ENCODE measurements around the gene TNFSF10. TPM values are rescaled to one million over a fixed set of nuclear protein-coding genes. Genes with fewer than 3 reads are reported as not detected.
"Not testable (repeated sequence)": the region's sequence is repeated elsewhere in the genome, so short reads cannot be mapped to it uniquely, and the experiment has no call there.

The TNFSF10 gene
- not detected in 2 replicates for total RNA-seq (2014; rRNA removed; shearing (Covaris generic); ENCODE audit: low replicate concordance)

DNA sequence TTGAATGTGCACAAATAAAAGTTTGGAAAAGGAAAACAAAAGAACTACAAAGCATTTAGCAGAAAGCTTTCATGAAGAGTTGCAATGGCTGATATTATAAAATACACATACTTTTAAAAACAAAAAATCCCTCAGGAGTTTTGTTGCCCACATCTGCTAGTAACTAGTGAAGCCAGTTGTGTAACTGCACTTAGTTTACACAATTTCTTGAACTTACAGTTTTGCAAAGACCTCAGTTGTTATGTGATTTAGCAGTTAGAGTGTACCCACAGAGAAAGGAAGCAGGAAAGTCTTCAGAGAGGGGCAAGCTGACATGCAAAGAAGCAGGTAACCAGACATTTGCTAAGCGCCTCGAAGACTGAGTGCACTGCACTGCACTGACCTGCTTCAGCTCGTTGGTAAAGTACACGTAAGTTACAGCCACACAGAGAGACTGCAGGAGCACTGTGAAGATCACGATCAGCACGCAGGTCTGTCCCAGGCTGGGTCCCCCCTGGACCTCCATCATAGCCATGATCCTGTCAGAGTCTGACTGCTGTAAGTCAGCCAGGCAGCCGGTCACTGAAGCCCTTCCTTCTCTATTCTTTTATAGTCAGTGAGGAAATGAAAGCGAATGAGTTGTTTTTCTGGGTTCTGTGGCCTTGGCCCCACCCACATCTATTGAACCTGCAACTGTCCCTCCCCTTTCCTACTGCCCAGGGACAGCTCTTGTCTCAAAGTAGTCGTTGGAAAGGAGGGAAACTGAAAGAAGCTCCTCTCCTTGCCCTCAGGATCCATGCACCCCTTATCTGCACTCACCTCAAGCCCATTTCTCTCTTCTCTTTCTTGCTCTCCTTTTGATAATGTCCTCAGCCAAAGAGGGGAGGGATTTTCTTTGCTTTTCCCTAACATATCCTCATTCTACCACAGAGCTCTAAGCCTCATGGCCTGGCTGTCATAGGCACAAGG lies at the start of gene TNFSF10:
Gene TNFSF10 (minus strand): TSS at position 560 of the 948 bp plus-strand sequence. CDS start 46 bp downstream, at position 514.
- DNase-seq = peak; percentile 45
- Histone ChIP-seq H3K9me2 (replicated peaks; ENCODE audit: insufficient read depth, low read length) (no peaks in the 10 kb centered on the region), H3K4me1 (ENCODE audit: low read length) (peaks cover 6% of the 10 kb centered on the region; the same call in 1 of the 2 replicates), H3K79me2 (ENCODE audit: low read length) (no peaks in the 10 kb centered on the region), H3K9me3 (ENCODE audit: low read length) (no peaks in the 10 kb centered on the region), H3K27ac (ENCODE audit: low read length) (no peak within 1 kb of the TSS), H2AFZ (ENCODE audit: low read length) (peak within 1 kb of the TSS; percentile 41; the same call in 1 of the 2 replicates), H3K4me2 (ENCODE audit: low read depth, low read length, poor library complexity, severe bottlenecking) (no peak within 1 kb of the TSS), H3K9ac (ENCODE audit: low read length) (peak within 1 kb of the TSS; percentile 25; the same call in 1 of the 2 replicates), H3K27me3 (ENCODE audit: low read length) (no peaks in the 10 kb centered on the region), H4K20me1 (ENCODE audit: insufficient read depth, low read depth, low read length) (no peaks in the 10 kb centered on the region), H3K36me3 (ENCODE audit: insufficient read depth, low read length) (no peaks in the 10 kb centered on the region), H3K4me3 (ENCODE audit: low read length) (peak within 1 kb of the TSS; percentile 20; the same call in 1 of the 2 replicates)

DNA sequence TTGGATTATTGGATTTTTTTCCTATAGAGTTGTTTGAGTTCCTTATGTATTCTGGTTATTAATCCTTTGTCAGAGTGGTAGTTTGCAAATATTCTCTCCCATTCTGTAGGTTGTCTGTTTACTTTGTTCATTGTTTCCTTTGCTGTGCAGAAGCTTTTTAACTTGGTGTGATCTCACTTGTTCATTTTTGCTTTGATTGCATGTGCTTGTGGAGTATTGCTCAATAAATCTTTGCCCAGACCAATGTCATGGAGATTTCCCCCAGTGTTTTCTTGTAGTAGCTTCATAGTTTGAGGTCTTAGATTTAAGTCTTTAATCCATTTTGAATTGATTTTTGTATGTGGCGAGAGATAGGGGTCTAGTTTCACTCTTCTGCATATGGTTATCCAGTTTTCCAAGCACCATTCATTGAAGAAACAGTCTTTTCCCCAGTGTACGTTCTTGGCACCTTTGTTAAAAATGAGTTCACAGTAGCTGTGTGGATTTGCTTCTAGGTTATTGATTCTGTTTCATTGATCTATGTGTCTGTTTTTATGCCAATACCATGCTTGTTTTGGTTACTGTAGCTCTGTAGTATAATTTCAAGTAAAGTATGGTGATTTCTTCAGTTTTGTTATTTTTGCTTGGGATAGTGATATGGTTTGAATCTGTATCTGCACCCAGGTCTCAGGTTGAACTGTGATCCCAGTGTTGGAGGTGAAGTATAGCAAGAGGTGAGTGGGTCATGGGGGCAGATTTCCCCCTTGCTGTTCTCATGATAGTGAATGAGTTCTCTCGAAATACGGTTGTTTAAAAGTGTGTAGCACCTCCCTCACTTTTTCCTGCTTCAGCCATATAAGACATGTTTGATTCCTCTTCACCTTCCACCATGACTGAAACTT lies 46.1 kb upstream of the TNFSF10 start:
- Histone ChIP-seq H4K20me1 (ENCODE audit: insufficient read depth, low read depth, low read length) (no peaks in the 10 kb centered on the region), H3K4me2 (ENCODE audit: low read depth, low read length, poor library complexity, severe bottlenecking) (no peak overlapping the region), H3K36me3 (ENCODE audit: insufficient read depth, low read length) (no peaks in the 10 kb centered on the region), H3K27me3 (ENCODE audit: low read length) (no peaks in the 10 kb centered on the region), H3K4me1 (ENCODE audit: low read length) (no peaks in the 10 kb centered on the region), H2AFZ (ENCODE audit: low read length) (no peak overlapping the region), H3K9me2 (replicated peaks; ENCODE audit: insufficient read depth, low read length) (no peaks in the 10 kb centered on the region), H3K79me2 (ENCODE audit: low read length) (no peaks in the 10 kb centered on the region), H3K9me3 (ENCODE audit: low read length) (no peaks in the 10 kb centered on the region; the same call in 1 of the 2 replicates), H3K4me3 (ENCODE audit: low read length) (no peak overlapping the region), H3K27ac (ENCODE audit: low read length) (no peak overlapping the region), H3K9ac (ENCODE audit: low read length) (no peak overlapping the region)
- no peak for DNase-seq

- no peak overlapping the region for H2AFZ ChIP-seq (ENCODE audit: low read length)
- no peak overlapping the region for H3K4me2 ChIP-seq (ENCODE audit: low read depth, low read length, poor library complexity, severe bottlenecking)
- H3K36me3 ChIP-seq (ENCODE audit: insufficient read depth, low read length) = no peaks in the 10 kb centered on the region
- H3K9ac ChIP-seq (ENCODE audit: low read length) = no peak overlapping the region
- no peak overlapping the region for H3K27ac ChIP-seq (ENCODE audit: low read length)
- DNase-seq = no peak
- no peak overlapping the region for H3K4me3 ChIP-seq (ENCODE audit: low read length)
- H3K79me2 ChIP-seq (ENCODE audit: low read length) = no peaks in the 10 kb centered on the region
- no peaks in the 10 kb centered on the region; the same call in 1 of the 2 replicates for H3K9me3 ChIP-seq (ENCODE audit: low read length)
- no peaks in the 10 kb centered on the region for H4K20me1 ChIP-seq (ENCODE audit: insufficient read depth, low read depth, low read length)
- H3K27me3 ChIP-seq (ENCODE audit: low read length) = no peaks in the 10 kb centered on the region
- no peaks in the 10 kb centered on the region for H3K9me2 ChIP-seq (replicated peaks; ENCODE audit: insufficient read depth, low read length)
- H3K4me1 ChIP-seq (ENCODE audit: low read length) = no peaks in the 10 kb centered on the region
Observed at GRCh38 chr3:172568701-172569100, 45.5 kb upstream of the TNFSF10 start.

DNA sequence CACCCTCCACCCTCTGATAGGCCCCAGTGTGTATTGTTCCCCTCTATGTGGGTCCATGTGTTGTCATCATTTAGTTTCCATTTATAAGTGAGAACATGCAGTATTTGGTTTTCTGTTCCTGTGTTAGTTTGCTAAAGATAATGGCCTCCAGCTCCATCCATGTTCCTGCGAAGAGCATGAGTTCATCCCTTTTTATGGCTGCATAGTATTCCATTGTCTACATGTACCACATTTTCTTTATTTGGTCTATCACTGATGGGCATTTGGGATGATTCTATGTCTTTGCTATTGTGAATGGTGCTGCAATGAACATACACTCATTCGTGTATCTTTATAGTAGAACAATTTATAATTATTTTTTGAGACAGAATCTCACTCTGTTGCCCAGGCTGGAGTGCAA lies 43.6 kb upstream of the TNFSF10 start:
- not testable (repeated sequence) for H3K4me2 ChIP-seq (ENCODE audit: low read depth, low read length, poor library complexity, severe bottlenecking); H4K20me1 ChIP-seq (ENCODE audit: insufficient read depth, low read depth, low read length); H2AFZ ChIP-seq (ENCODE audit: low read length); H3K79me2 ChIP-seq (ENCODE audit: low read length); H3K9me2 ChIP-seq (replicated peaks; ENCODE audit: insufficient read depth, low read length); H3K4me3 ChIP-seq (ENCODE audit: low read length); H3K27ac ChIP-seq (ENCODE audit: low read length); H3K36me3 ChIP-seq (ENCODE audit: insufficient read depth, low read length); H3K9me3 ChIP-seq (ENCODE audit: low read length); H3K4me1 ChIP-seq (ENCODE audit: low read length); DNase-seq; H3K9ac ChIP-seq (ENCODE audit: low read length); H3K27me3 ChIP-seq (ENCODE audit: low read length)

DNA sequence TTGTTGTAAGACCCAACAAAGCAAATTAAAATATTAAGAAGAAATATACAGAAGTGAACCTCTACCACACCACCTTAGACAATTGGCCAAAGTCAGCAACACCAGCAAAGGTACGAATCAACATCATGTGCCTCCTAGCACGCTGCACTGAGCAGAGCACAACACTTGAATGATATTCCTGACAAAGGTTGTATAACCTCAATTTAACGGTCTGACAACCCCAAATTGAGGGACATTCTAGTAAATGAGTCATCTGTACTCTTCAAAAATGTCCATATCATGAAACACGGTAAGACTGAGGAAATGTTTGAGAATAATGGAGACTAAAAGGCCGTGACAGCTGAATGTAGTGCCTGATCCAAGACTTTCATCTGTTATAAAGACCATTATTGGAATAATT lies 41.3 kb upstream of the TNFSF10 start:
- Histone ChIP-seq H3K4me3 (ENCODE audit: low read length) (no peak overlapping the region), H2AFZ (ENCODE audit: low read length) (no peak overlapping the region), H3K4me1 (ENCODE audit: low read length) (no peaks in the 10 kb centered on the region), H3K9me3 (ENCODE audit: low read length) (no peaks in the 10 kb centered on the region), H3K9ac (ENCODE audit: low read length) (no peak overlapping the region), H3K27me3 (ENCODE audit: low read length) (no peaks in the 10 kb centered on the region), H3K36me3 (ENCODE audit: insufficient read depth, low read length) (no peaks in the 10 kb centered on the region), H3K9me2 (replicated peaks; ENCODE audit: insufficient read depth, low read length) (no peaks in the 10 kb centered on the region), H4K20me1 (ENCODE audit: insufficient read depth, low read depth, low read length) (no peaks in the 10 kb centered on the region), H3K79me2 (ENCODE audit: low read length) (no peaks in the 10 kb centered on the region), H3K27ac (ENCODE audit: low read length) (no peak overlapping the region), H3K4me2 (ENCODE audit: low read depth, low read length, poor library complexity, severe bottlenecking) (no peak overlapping the region)
- DNase-seq = no peak

- Histone ChIP-seq H3K9me3 (ENCODE audit: low read length) (no peaks in the 10 kb centered on the region), H3K27ac (ENCODE audit: low read length) (no peak overlapping the region), H3K36me3 (ENCODE audit: insufficient read depth, low read length) (no peaks in the 10 kb centered on the region), H3K27me3 (ENCODE audit: low read length) (no peaks in the 10 kb centered on the region), H3K4me3 (ENCODE audit: low read length) (no peak overlapping the region), H3K4me1 (ENCODE audit: low read length) (no peaks in the 10 kb centered on the region), H3K9ac (ENCODE audit: low read length) (no peak overlapping the region), H3K79me2 (ENCODE audit: low read length) (no peaks in the 10 kb centered on the region), H4K20me1 (ENCODE audit: insufficient read depth, low read depth, low read length) (no peaks in the 10 kb centered on the region), H3K4me2 (ENCODE audit: low read depth, low read length, poor library complexity, severe bottlenecking) (no peak overlapping the region), H3K9me2 (replicated peaks; ENCODE audit: insufficient read depth, low read length) (no peaks in the 10 kb centered on the region), H2AFZ (ENCODE audit: low read length) (no peak overlapping the region)
- no peak for DNase-seq
Observed at GRCh38 chr3:172562871-172563865, 39.9 kb upstream of the TNFSF10 start.

GRCh38 chr3:172561897-172562640 lies 38.8 kb upstream of the TNFSF10 start:
- Histone ChIP-seq H3K4me1 (ENCODE audit: low read length) (no peaks in the 10 kb centered on the region), H3K27ac (ENCODE audit: low read length) (no peak overlapping the region), H3K79me2 (ENCODE audit: low read length) (no peaks in the 10 kb centered on the region), H3K9ac (ENCODE audit: low read length) (no peak overlapping the region), H3K4me3 (ENCODE audit: low read length) (no peak overlapping the region), H3K9me3 (ENCODE audit: low read length) (no peaks in the 10 kb centered on the region), H3K36me3 (ENCODE audit: insufficient read depth, low read length) (no peaks in the 10 kb centered on the region), H4K20me1 (ENCODE audit: insufficient read depth, low read depth, low read length) (no peaks in the 10 kb centered on the region), H3K9me2 (replicated peaks; ENCODE audit: insufficient read depth, low read length) (no peaks in the 10 kb centered on the region), H3K27me3 (ENCODE audit: low read length) (no peaks in the 10 kb centered on the region), H2AFZ (ENCODE audit: low read length) (no peak overlapping the region), H3K4me2 (ENCODE audit: low read depth, low read length, poor library complexity, severe bottlenecking) (no peak overlapping the region)
- no peak for DNase-seq

Data from Karpas-422 (cell line).